Caco-2 (cell line): ENCODE measurements around the gene KCNH2. TPM values are rescaled to one million over a fixed set of nuclear protein-coding genes. Genes with fewer than 3 reads are reported as not detected.

ENCODE experiments used
- BruUV-seq: library from RNA; stranded (reverse); fragments of 400-500 nt; replicated peaks from 2 replicates; lab custom pipeline; 2021; lab: Mats Ljungman, UMichigan
- CTCF ChIA-PET: fragments of 300-600 bp; sonication (Branson Sonifier 250); formaldehyde crosslinking; loops from one replicate; lab custom pipeline; 2022; ENCODE audit warnings: antibody characterized with exemption; lab: Charles Lee
- POLR2A ChIA-PET: fragments of 300-600 bp; sonication (Branson Sonifier 250); formaldehyde crosslinking; loops from one replicate; lab custom pipeline; 2022; ENCODE audit warnings: antibody characterized with exemption; lab: Charles Lee
- DNase-seq, 2 experiments: peaks; one replicate each; pipeline versions ENCODE4 v3.0.0 to v3.0.0-alpha.2; 2020 to 2022
- H3K27me3 ChIP-seq: replicated peaks from 2 replicates; pipeline ENCODE4 v1.6.0; 2011; ENCODE audit warnings: low read length; ENCODE audit not compliant: control insufficient read depth, insufficient read depth
- H3K36me3 ChIP-seq: 2 replicates; pipeline ENCODE4 v1.5.1; 2011; ENCODE audit warnings: low read length; ENCODE audit not compliant: control insufficient read depth, insufficient read depth
- H3K4me1 ChIP-seq: fragments of 250-450 bp; sonication (Bioruptor Pico); 2 replicates; pipeline ENCODE4 v1.5.1; 2020; ENCODE audit warnings: mild to moderate bottlenecking
- H3K4me3 ChIP-seq: 2 replicates; pipeline ENCODE4 v1.5.1; 2011; ENCODE audit warnings: low read depth, mild to moderate bottlenecking, control low read depth, low read length
- H3K9me3 ChIP-seq: fragments of 250-450 bp; sonication (Bioruptor Pico); 2 replicates; pipeline ENCODE4 v1.5.1; 2020; ENCODE audit warnings: mild to moderate bottlenecking, moderate library complexity
- H3K27ac Mint-ChIP-seq: one replicate; pipeline ENCODE4 v1.8.0; 2022; ENCODE audit warnings: mixed read lengths; ENCODE audit not compliant: unreplicated experiment
- H3K27me3 Mint-ChIP-seq: one replicate; pipeline ENCODE4 v1.8.0; 2022; ENCODE audit warnings: mixed read lengths; ENCODE audit not compliant: insufficient read depth, unreplicated experiment
- H3K36me3 Mint-ChIP-seq: one replicate; pipeline ENCODE4 v1.8.0; 2022; ENCODE audit warnings: mild to moderate bottlenecking, mixed read lengths; ENCODE audit not compliant: insufficient read depth, unreplicated experiment
- H3K4me1 Mint-ChIP-seq: one replicate; pipeline ENCODE4 v1.8.0; 2022; ENCODE audit warnings: low read depth, mixed read lengths; ENCODE audit not compliant: unreplicated experiment
- H3K4me3 Mint-ChIP-seq: one replicate; pipeline ENCODE4 v1.8.0; 2022; ENCODE audit warnings: mild to moderate bottlenecking, moderate library complexity, mixed read lengths; ENCODE audit not compliant: unreplicated experiment
- H3K9me3 Mint-ChIP-seq: one replicate; pipeline ENCODE4 v1.8.0; 2022; ENCODE audit warnings: mixed read lengths; ENCODE audit not compliant: unreplicated experiment
- CTCF ChIP-seq, 2 experiments: fragments of 200-600 bp in 1 of 2; IDR thresholded peaks; 1 replicate in 1 of 2; 2 replicates in 1 of 2; pipeline versions ENCODE4 v1.5.1 to v1.8.0; 2011 to 2022; ENCODE audit warnings: antibody characterized with exemption in 1 of 2, control low read depth in 1 of 2, inconsistent platforms in 1 of 2, low read depth in 1 of 2, low read length in 1 of 2, mild to moderate bottlenecking in 1 of 2, moderate library complexity in 1 of 2; ENCODE audit not compliant: insufficient read depth in 1 of 2, severe bottlenecking in 1 of 2, unreplicated experiment in 1 of 2
- intact Hi-C: fragments of 100-400 bp; cut with micrococcal nuclease; formaldehyde crosslinking; loops from one replicate; pipeline ENCODE4 v1.10.0; 2022; ENCODE audit not compliant: unreplicated experiment
- total RNA-seq: library from RNA; stranded (reverse); gene quantifications from 2 replicates; pipeline ENCODE4 v1.2.3, GENCODE V29; 2022

KCNH2 gene
- total RNA-seq, 1 experiment from 2014 or later = 0.66 TPM

- peaks cover 19% of the 10 kb centered on the region for H3K9me3 Mint-ChIP-seq
- H3K27ac Mint-ChIP-seq = no peak overlapping the region
- Histone ChIP-seq H3K9me3 (peaks cover 14% of the 10 kb centered on the region), H3K4me1 (no peaks in the 10 kb centered on the region), H3K36me3 (no peaks in the 10 kb centered on the region), H3K4me3 (no peak overlapping the region), H3K27me3 (no peaks in the 10 kb centered on the region)
- no peak for DNase-seq
- intact Hi-C loops = no loop called here
- no peaks in the 10 kb centered on the region for H3K4me1 Mint-ChIP-seq
- BruUV-seq = no TSS peak
- no peaks in the 10 kb centered on the region for H3K27me3 Mint-ChIP-seq
- ChIA-PET CTCF (interaction anchor here (1.0 to 2.0 kb wide), 3 partner anchors 8 to 31 kb away, joined by 3 to 5 read pairs (median 3); no protein-coding TSS in a partner anchor), POLR2A (no interaction called here)
- no peaks in the 10 kb centered on the region for H3K36me3 Mint-ChIP-seq
- no peak for TF ChIP-seq CTCF (IDR thresholded peaks at IDR 0.05; ENCODE audit: insufficient read depth in 1 of 2, low read depth in 1 of 2, low read length in 1 of 2, severe bottlenecking in 1 of 2, unreplicated experiment in 1 of 2)
- no peak overlapping the region for H3K4me3 Mint-ChIP-seq
These were observed 16.2 kb upstream of the KCNH2 start for GRCh38 chr7:150994141-150994837.

- H3K9me3 Mint-ChIP-seq = peaks cover 19% of the 10 kb centered on the region
- DNase-seq = no peak
- Histone ChIP-seq H3K36me3 (no peaks in the 10 kb centered on the region), H3K4me3 (no peak overlapping the region), H3K4me1 (no peaks in the 10 kb centered on the region), H3K9me3 (peaks cover 14% of the 10 kb centered on the region), H3K27me3 (no peaks in the 10 kb centered on the region)
- no peak for TF ChIP-seq CTCF (IDR thresholded peaks at IDR 0.05; ENCODE audit: insufficient read depth in 1 of 2, low read depth in 1 of 2, low read length in 1 of 2, severe bottlenecking in 1 of 2, unreplicated experiment in 1 of 2)
- H3K27ac Mint-ChIP-seq = no peak overlapping the region
- H3K4me3 Mint-ChIP-seq = no peak overlapping the region
- no peaks in the 10 kb centered on the region for H3K27me3 Mint-ChIP-seq
- ChIA-PET POLR2A (no interaction called here), CTCF (interaction anchor here (0.7 to 2.0 kb wide), 3 partner anchors 7 to 251 kb away, joined by 3 to 5 read pairs (median 4); no protein-coding TSS in a partner anchor)
- H3K36me3 Mint-ChIP-seq = no peaks in the 10 kb centered on the region
- no TSS peak for BruUV-seq
- intact Hi-C loops = no loop called here
- H3K4me1 Mint-ChIP-seq = no peaks in the 10 kb centered on the region
These were observed 15.4 kb upstream of the KCNH2 start for GRCh38 chr7:150993511-150993910.

DNA sequence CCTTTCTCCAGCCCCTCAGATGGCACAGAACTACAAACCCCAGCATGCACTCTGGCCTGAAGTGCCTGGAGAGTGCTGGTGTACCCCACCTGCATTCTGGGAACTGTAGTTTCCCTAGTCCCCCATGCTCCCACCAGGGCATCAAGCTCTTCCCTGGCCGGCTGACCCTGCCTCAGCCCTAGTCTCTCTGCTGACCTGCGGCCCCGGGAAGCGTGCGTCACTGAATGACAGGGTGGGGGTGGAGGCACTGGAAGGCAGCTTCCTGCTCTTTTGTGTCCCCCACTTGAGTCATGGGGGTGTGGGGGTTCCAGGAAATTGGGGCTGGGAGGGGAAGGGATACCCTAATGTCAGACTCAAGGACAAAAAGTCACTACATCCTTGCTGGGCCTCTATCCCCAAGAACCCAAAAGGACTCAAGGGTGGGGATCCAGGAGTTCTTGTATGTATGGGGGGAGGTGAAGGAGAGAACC, 14.7 kb upstream of the KCNH2 start:
- Histone ChIP-seq H3K4me1 (no peaks in the 10 kb centered on the region), H3K9me3 (peaks cover 14% of the 10 kb centered on the region), H3K4me3 (no peak overlapping the region), H3K27me3 (no peaks in the 10 kb centered on the region; the same call in 1 of the 2 replicates), H3K36me3 (no peaks in the 10 kb centered on the region)
- POLR2A ChIA-PET = no interaction called here
- intact Hi-C loops = no loop called here
- no peak overlapping the region for H3K4me3 Mint-ChIP-seq
- H3K4me1 Mint-ChIP-seq = no peaks in the 10 kb centered on the region
- H3K36me3 Mint-ChIP-seq = no peaks in the 10 kb centered on the region
- no TSS peak for BruUV-seq
- H3K9me3 Mint-ChIP-seq = peaks cover 19% of the 10 kb centered on the region
- CTCF ChIA-PET = interaction anchor here (0.6 to 1.1 kb wide), 2 partner anchors 17 to 153 kb away, joined by 3 to 5 read pairs; no protein-coding TSS in a partner anchor
- H3K27ac Mint-ChIP-seq = no peak overlapping the region
- no peak for TF ChIP-seq CTCF (IDR thresholded peaks at IDR 0.05; ENCODE audit: insufficient read depth in 1 of 2, low read depth in 1 of 2, low read length in 1 of 2, severe bottlenecking in 1 of 2, unreplicated experiment in 1 of 2)
- no peaks in the 10 kb centered on the region for H3K27me3 Mint-ChIP-seq
- DNase-seq = peak in 1 of 2 experiments; percentile 47
